ENCODE measurements around the gene KRT6A. TPM values are rescaled to one million over a fixed set of nuclear protein-coding genes. Genes with fewer than 3 reads are reported as not detected.

The KRT6A gene
- total RNA-seq, 1 experiment from 2014 or later, result 1,688 TPM

DNA sequence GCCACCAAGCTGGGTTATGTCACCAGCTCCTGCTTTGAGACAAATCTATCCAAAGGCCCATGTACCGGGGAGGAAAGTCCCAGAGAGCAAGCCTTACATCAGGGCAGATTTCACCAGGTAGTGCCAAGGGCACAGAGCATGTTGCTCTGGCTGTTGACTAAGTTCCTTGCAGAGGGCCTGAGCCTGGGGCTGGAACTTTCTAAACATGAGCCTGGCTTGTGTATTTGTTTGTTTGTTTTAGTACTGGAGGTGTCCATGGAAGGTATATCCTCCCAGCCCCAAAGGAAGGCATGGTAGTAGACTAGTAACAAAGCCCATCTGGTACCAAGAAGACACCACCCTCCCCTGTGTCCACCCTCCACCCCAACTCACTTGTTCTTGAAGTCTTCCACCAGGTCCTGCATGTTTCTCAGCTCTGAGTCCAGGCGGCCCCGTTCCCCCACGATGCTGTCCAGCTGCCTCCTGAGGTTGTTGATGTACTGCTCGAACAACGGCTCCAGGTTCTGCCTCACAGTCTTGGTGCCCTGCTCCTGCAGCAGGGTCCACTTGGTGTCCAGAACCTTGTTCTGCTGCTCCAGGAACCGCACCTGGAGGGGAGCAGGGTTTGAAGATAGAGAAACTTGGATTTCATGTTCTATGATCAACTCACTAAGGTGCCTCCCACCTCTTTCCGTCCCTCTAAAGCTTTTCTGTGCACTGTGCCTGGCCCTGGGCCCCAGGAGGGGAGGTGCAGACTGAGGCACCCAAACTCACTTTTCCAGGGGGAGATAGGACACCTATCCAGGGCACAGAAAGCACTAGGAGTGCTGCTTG is 25.7 kb upstream of the KRT6A start:
- Mint-ChIP-seq H3K4me3 (ENCODE audit: unreplicated experiment) (peak overlapping the region; percentile 80), H3K36me3 (ENCODE audit: insufficient read depth, unreplicated experiment) (peaks cover 68% of the 10 kb centered on the region), H3K4me1 (ENCODE audit: insufficient read depth, unreplicated experiment) (peaks cover 51% of the 10 kb centered on the region), H3K27me3 (ENCODE audit: insufficient read depth, unreplicated experiment) (no peaks in the 10 kb centered on the region), H3K27ac (ENCODE audit: low read depth, unreplicated experiment) (peak overlapping the region; percentile 96), H3K9me3 (ENCODE audit: unreplicated experiment) (no peaks in the 10 kb centered on the region)
- no TSS peak for BruUV-seq (replicated peaks)
- TF ChIP-seq, protein P1, sequence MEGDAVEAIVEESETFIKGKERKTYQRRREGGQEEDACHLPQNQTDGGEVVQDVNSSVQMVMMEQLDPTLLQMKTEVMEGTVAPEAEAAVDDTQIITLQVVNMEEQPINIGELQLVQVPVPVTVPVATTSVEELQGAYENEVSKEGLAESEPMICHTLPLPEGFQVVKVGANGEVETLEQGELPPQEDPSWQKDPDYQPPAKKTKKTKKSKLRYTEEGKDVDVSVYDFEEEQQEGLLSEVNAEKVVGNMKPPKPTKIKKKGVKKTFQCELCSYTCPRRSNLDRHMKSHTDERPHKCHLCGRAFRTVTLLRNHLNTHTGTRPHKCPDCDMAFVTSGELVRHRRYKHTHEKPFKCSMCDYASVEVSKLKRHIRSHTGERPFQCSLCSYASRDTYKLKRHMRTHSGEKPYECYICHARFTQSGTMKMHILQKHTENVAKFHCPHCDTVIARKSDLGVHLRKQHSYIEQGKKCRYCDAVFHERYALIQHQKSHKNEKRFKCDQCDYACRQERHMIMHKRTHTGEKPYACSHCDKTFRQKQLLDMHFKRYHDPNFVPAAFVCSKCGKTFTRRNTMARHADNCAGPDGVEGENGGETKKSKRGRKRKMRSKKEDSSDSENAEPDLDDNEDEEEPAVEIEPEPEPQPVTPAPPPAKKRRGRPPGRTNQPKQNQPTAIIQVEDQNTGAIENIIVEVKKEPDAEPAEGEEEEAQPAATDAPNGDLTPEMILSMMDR (IDR thresholded peaks at IDR 0.05; ENCODE audit: unreplicated experiment), result no peak
- CTCF ChIA-PET, result interaction anchor here (0.6 to 7.3 kb wide), 20 partner anchors 14 to 482 kb away, joined by 3 to 90 read pairs (median 6); partner anchors contain the start of gene KRT6A
- POLR2A ChIA-PET, result interaction anchor here (0.7 to 27.6 kb wide), 18 partner anchors 6 to 1186 kb away, joined by 3 to 1235 read pairs (median 10); partner anchors contain the start of genes EIF4B, KRT18, KRT6A and KRT74
- peak; percentile 18 for DNase-seq (ENCODE audit: unreplicated experiment)
- intact Hi-C loops (cut with micrococcal nuclease), result loop anchor here (5.0 kb wide), 1 partner anchor 146 kb away; no protein-coding TSS in a partner anchor

DNA sequence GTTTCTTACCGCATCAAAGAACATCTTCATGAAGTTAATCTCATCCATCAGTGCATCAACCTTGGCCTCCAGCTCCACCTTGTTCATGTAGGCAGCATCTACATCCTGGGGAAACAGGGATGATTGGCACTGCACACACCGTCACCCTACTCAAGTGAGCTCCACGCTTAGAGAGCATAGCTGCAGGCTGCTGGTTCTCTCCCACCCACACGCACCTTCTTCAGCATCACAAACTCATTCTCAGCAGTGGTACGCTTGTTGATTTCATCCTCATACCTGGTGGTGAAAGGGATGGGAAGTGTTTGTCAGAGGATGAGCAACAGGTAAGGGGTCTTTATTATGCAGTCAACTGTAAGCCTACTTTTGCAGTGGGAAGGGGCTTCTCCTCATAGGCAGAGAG is 24.8 kb upstream of the KRT6A start:
- Mint-ChIP-seq H3K9me3 (ENCODE audit: unreplicated experiment) (no peaks in the 10 kb centered on the region), H3K4me3 (ENCODE audit: unreplicated experiment) (peak overlapping the region; percentile 80), H3K27me3 (ENCODE audit: insufficient read depth, unreplicated experiment) (no peaks in the 10 kb centered on the region), H3K4me1 (ENCODE audit: insufficient read depth, unreplicated experiment) (peaks cover 47% of the 10 kb centered on the region), H3K27ac (ENCODE audit: low read depth, unreplicated experiment) (no peak overlapping the region), H3K36me3 (ENCODE audit: insufficient read depth, unreplicated experiment) (peaks cover 74% of the 10 kb centered on the region)
- DNase-seq (ENCODE audit: unreplicated experiment), result peak; percentile 20
- CTCF ChIA-PET, result interaction anchor here (0.7 to 7.3 kb wide), 13 partner anchors 11 to 377 kb away, joined by 3 to 90 read pairs (median 5); partner anchors contain the start of gene KRT6A
- TF ChIP-seq, protein P1 (IDR thresholded peaks at IDR 0.05; ENCODE audit: unreplicated experiment), result no peak
- intact Hi-C loops (cut with micrococcal nuclease), result loop anchor here (5.0 kb wide), 1 partner anchor 146 kb away; no protein-coding TSS in a partner anchor
- POLR2A ChIA-PET, result interaction anchor here (0.7 to 27.6 kb wide), 12 partner anchors 8 to 1185 kb away, joined by 3 to 1235 read pairs (median 6); partner anchors contain the start of gene KRT6A
- no TSS peak for BruUV-seq (replicated peaks)

DNA sequence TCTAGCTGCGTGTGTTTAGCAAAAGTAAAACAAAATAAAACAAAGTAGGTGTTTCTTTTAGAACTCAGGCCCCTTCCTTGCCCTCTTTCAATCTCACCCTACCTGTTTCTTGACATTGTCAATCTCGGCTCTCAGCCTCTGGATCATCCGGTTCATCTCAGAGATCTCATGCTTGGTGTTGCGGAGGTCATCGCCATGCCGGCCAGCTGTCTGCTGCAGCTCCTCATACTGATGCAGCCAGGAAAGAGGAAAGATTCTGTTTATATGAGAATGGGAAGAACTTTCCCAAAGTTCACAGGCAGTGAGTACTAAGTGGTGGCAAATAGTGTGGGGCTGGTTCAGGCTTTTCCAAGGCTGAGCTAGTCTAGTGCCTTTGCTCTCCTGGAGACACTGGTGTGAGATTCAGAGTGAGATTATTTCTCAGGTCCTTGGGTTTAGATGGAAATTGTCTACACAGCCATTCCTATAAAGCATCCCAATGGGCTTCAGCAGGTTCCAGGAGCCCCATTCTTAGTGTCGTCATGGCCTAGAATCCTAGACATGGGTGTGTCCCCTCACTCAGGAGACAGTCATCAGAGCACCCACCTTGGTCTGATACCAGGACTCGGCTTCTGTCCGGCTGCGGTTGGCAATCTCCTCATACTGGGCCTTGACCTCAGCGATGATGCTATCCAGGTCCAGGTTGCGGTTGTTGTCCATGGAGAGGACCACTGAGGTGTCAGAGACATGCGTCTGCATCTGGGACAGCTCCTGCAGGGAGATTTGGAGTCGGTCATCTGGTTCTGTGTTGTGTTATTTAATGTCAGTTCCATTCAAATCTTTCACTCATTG is 24.2 kb upstream of the KRT6A start:
- Mint-ChIP-seq H3K4me1 (ENCODE audit: insufficient read depth, unreplicated experiment) (peaks cover 40% of the 10 kb centered on the region), H3K27me3 (ENCODE audit: insufficient read depth, unreplicated experiment) (no peaks in the 10 kb centered on the region), H3K9me3 (ENCODE audit: unreplicated experiment) (no peaks in the 10 kb centered on the region), H3K4me3 (ENCODE audit: unreplicated experiment) (peak overlapping the region; percentile 80), H3K27ac (ENCODE audit: low read depth, unreplicated experiment) (peak overlapping the region; percentile 12), H3K36me3 (ENCODE audit: insufficient read depth, unreplicated experiment) (peaks cover 74% of the 10 kb centered on the region)
- intact Hi-C loops (cut with micrococcal nuclease), result loop anchor here (5.0 kb wide), 1 partner anchor 145 kb away; no protein-coding TSS in a partner anchor
- TF ChIP-seq, protein P1 (IDR thresholded peaks at IDR 0.05; ENCODE audit: unreplicated experiment), result no peak
- POLR2A ChIA-PET, result interaction anchor here (0.5 to 27.6 kb wide), 15 partner anchors 5 to 491 kb away, joined by 3 to 1235 read pairs (median 7); partner anchors contain the start of genes KRT5 and KRT6A
- peak; percentile 6 for DNase-seq (ENCODE audit: unreplicated experiment)
- CTCF ChIA-PET, result interaction anchor here (0.6 to 7.3 kb wide), 15 partner anchors 11 to 369 kb away, joined by 3 to 90 read pairs (median 5); partner anchors contain the start of gene KRT6A
- BruUV-seq (replicated peaks), result no TSS peak
